Measurements from ENCODE around the gene DNM2.
"Not testable (repeated sequence)": the region's sequence is repeated elsewhere in the genome, so short reads cannot be mapped to it uniquely, and the experiment has no call there.

The DNM2 gene

GRCh38 chr19:10744253-10744798, 26.4 kb downstream of the DNM2 start:
- H3K27ac ChIP-seq, result no peak overlapping the region
- no peaks in the 10 kb centered on the region for H3K36me3 ChIP-seq (ENCODE audit: insufficient read depth)
- H3K4me1 ChIP-seq (ENCODE audit: low read depth, poor library complexity, severe bottlenecking), result no peaks in the 10 kb centered on the region
- no peak overlapping the region for H3K9ac ChIP-seq
- no peak for TF ChIP-seq CTCF (conservative IDR thresholded peaks at IDR 0.05; ENCODE audit: low read depth, low read length)
- H3K4me3 ChIP-seq (IDR thresholded peaks at IDR 0.05; ENCODE audit: insufficient read depth, low read depth, low read length), result no peak overlapping the region
- H3K4me2 ChIP-seq, result no peak overlapping the region
- H3K27me3 ChIP-seq (ENCODE audit: insufficient read depth, low read depth), result no peaks in the 10 kb centered on the region
- peaks cover 84% of the 10 kb centered on the region; the same call in 1 of the 2 replicates for H3K79me2 ChIP-seq (ENCODE audit: insufficient read depth, low read depth)
- H4K20me1 ChIP-seq (ENCODE audit: insufficient read depth), result peaks cover 6% of the 10 kb centered on the region; the same call in 1 of the 2 replicates
- no peak overlapping the region for H2AFZ ChIP-seq (ENCODE audit: low read depth)

- Histone ChIP-seq H3K27me3 (ENCODE audit: insufficient read depth, low read depth) (no peaks in the 10 kb centered on the region), H3K4me3 (IDR thresholded peaks at IDR 0.05; ENCODE audit: insufficient read depth, low read depth, low read length) (no peak overlapping the region), H3K4me2 (no peak overlapping the region), H4K20me1 (ENCODE audit: insufficient read depth) (peaks cover 6% of the 10 kb centered on the region; the same call in 1 of the 2 replicates), H3K9ac (no peak overlapping the region), H3K27ac (no peak overlapping the region), H3K79me2 (ENCODE audit: insufficient read depth, low read depth) (peaks cover 80% of the 10 kb centered on the region; the same call in 1 of the 2 replicates), H2AFZ (ENCODE audit: low read depth) (no peak overlapping the region), H3K4me1 (ENCODE audit: low read depth, poor library complexity, severe bottlenecking) (no peaks in the 10 kb centered on the region), H3K36me3 (ENCODE audit: insufficient read depth) (no peaks in the 10 kb centered on the region)
- TF ChIP-seq CTCF (conservative IDR thresholded peaks at IDR 0.05; ENCODE audit: low read depth, low read length), result no peak
Measured at GRCh38 chr19:10744801-10745293, 27.0 kb downstream of the DNM2 start.

GRCh38 chr19:10746437-10746836, 28.6 kb downstream of the DNM2 start:
- peaks cover 65% of the 10 kb centered on the region; the same call in 1 of the 2 replicates for H3K79me2 ChIP-seq (ENCODE audit: insufficient read depth, low read depth)
- H4K20me1 ChIP-seq (ENCODE audit: insufficient read depth); H3K36me3 ChIP-seq (ENCODE audit: insufficient read depth); H3K4me3 ChIP-seq (IDR thresholded peaks at IDR 0.05; ENCODE audit: insufficient read depth, low read depth, low read length); H2AFZ ChIP-seq (ENCODE audit: low read depth); H3K9ac ChIP-seq; H3K4me1 ChIP-seq (ENCODE audit: low read depth, poor library complexity, severe bottlenecking); H3K4me2 ChIP-seq; H3K27ac ChIP-seq; H3K27me3 ChIP-seq (ENCODE audit: insufficient read depth, low read depth): not testable (repeated sequence)

- Histone ChIP-seq H3K27ac (no peak overlapping the region), H3K36me3 (ENCODE audit: insufficient read depth) (no peaks in the 10 kb centered on the region), H3K4me1 (ENCODE audit: low read depth, poor library complexity, severe bottlenecking) (no peaks in the 10 kb centered on the region), H3K79me2 (ENCODE audit: insufficient read depth, low read depth) (peaks cover 58% of the 10 kb centered on the region; the same call in 1 of the 2 replicates), H3K9ac (no peak overlapping the region), H2AFZ (ENCODE audit: low read depth) (no peak overlapping the region), H3K4me3 (IDR thresholded peaks at IDR 0.05; ENCODE audit: insufficient read depth, low read depth, low read length) (no peak overlapping the region), H3K27me3 (ENCODE audit: insufficient read depth, low read depth) (no peaks in the 10 kb centered on the region), H4K20me1 (ENCODE audit: insufficient read depth) (no peaks in the 10 kb centered on the region), H3K4me2 (no peak overlapping the region)
- no peak for TF ChIP-seq CTCF (conservative IDR thresholded peaks at IDR 0.05; ENCODE audit: low read depth, low read length)
Measured at GRCh38 chr19:10747271-10747670, 29.4 kb downstream of the DNM2 start.

GRCh38 chr19:10747674-10748073, 29.8 kb downstream of the DNM2 start:
- Histone ChIP-seq H3K4me3 (IDR thresholded peaks at IDR 0.05; ENCODE audit: insufficient read depth, low read depth, low read length) (no peak overlapping the region), H3K79me2 (ENCODE audit: insufficient read depth, low read depth) (peaks cover 54% of the 10 kb centered on the region; the same call in 1 of the 2 replicates), H3K9ac (no peak overlapping the region), H3K4me2 (no peak overlapping the region), H3K27me3 (ENCODE audit: insufficient read depth, low read depth) (no peaks in the 10 kb centered on the region), H4K20me1 (ENCODE audit: insufficient read depth) (no peaks in the 10 kb centered on the region), H3K36me3 (ENCODE audit: insufficient read depth) (no peaks in the 10 kb centered on the region), H3K4me1 (ENCODE audit: low read depth, poor library complexity, severe bottlenecking) (no peaks in the 10 kb centered on the region), H2AFZ (ENCODE audit: low read depth) (no peak overlapping the region), H3K27ac (no peak overlapping the region)
- no peak for TF ChIP-seq CTCF (conservative IDR thresholded peaks at IDR 0.05; ENCODE audit: low read depth, low read length)
